Stimulated activated effector memory CD8-positive, alpha-beta T cell treated with anti-CD3 and anti-CD28 coated beads, Interleukin-12 subunit alpha, Interleukin-12 subunit beta, amount 100 ng/mL, for 72 hours (primary cell): ENCODE measurements around the gene SERPINA6.

Experiments
- ATAC-seq: fragments of 150-1000 bp; cut with Tn5 transposase; 2 replicates; pipeline ENCODE4 v1.10.0; 2021
- DNase-seq, 2 donors: peaks; one replicate each; pipeline ENCODE4 v3.0.0; 2021 to 2022; ENCODE audit warnings: low spot score in 2 of 2
- H3K27ac Mint-ChIP-seq: one replicate; pipeline ENCODE4 v1.8.0; 2022; ENCODE audit warnings: mild to moderate bottlenecking, mixed read lengths
- H3K36me3 Mint-ChIP-seq: one replicate; pipeline ENCODE4 v1.8.0; 2022; ENCODE audit warnings: mild to moderate bottlenecking, mixed read lengths
- H3K4me1 Mint-ChIP-seq: one replicate; pipeline ENCODE4 v1.8.0; 2022; ENCODE audit warnings: mixed read lengths
- H3K4me3 Mint-ChIP-seq: one replicate; pipeline ENCODE4 v1.8.0; 2022; ENCODE audit warnings: mild to moderate bottlenecking, mixed read lengths
- H3K9me3 Mint-ChIP-seq: one replicate; pipeline ENCODE4 v1.8.0; 2022; ENCODE audit warnings: mixed read lengths

Gene SERPINA6

GRCh38 chr14:94341656-94342333 is 18.7 kb upstream of the SERPINA6 start:
- ATAC-seq (no peak), DNase-seq (no peak)
- no peaks in the 10 kb centered on the region for H3K36me3 Mint-ChIP-seq
- peak overlapping the region; percentile 1 for H3K4me3 Mint-ChIP-seq
- peak overlapping the region; percentile 5 for H3K27ac Mint-ChIP-seq
- peaks cover 23% of the 10 kb centered on the region for H3K4me1 Mint-ChIP-seq
- peaks cover 6% of the 10 kb centered on the region for H3K9me3 Mint-ChIP-seq

GRCh38 chr14:94340533-94340932 is 17.4 kb upstream of the SERPINA6 start:
- no peak overlapping the region for H3K4me3 Mint-ChIP-seq
- DNase-seq (no peak), ATAC-seq (no peak)
- H3K9me3 Mint-ChIP-seq = peaks cover 6% of the 10 kb centered on the region
- H3K27ac Mint-ChIP-seq = no peak overlapping the region
- H3K36me3 Mint-ChIP-seq = no peaks in the 10 kb centered on the region
- H3K4me1 Mint-ChIP-seq = peaks cover 18% of the 10 kb centered on the region

DNA sequence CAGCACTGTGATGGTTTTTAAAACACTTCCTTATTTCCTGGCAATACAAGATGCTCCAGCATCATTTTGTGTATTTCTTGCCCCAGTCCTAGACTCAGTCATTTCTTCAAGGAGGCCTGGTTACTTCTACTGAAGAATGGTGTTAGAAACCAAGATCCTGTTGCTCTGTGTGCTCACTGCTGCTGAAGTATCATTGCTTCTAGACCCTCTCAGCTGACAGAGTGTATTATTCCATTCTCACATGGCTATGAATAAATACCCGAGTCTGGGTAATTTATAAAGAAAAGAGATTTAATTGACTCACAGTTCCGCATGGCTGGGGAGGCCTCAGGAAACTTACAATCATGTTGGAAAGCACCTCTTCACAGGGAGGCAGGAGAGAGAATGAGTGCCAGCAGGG is 14.9 kb upstream of the SERPINA6 start:
- no peak overlapping the region for H3K27ac Mint-ChIP-seq
- no peak for DNase-seq
- H3K4me1 Mint-ChIP-seq = peaks cover 18% of the 10 kb centered on the region
- no peaks in the 10 kb centered on the region for H3K36me3 Mint-ChIP-seq
- no peak overlapping the region for H3K4me3 Mint-ChIP-seq
- H3K9me3 Mint-ChIP-seq = peaks cover 6% of the 10 kb centered on the region
- no peak for ATAC-seq

GRCh38 chr14:94337274-94337673 is 14.1 kb upstream of the SERPINA6 start:
- ATAC-seq = peak; percentile 26
- Mint-ChIP-seq H3K4me3 (no peak overlapping the region), H3K27ac (no peak overlapping the region), H3K9me3 (peaks cover 6% of the 10 kb centered on the region), H3K4me1 (peaks cover 18% of the 10 kb centered on the region), H3K36me3 (no peaks in the 10 kb centered on the region)
- no peak for DNase-seq

- Mint-ChIP-seq H3K36me3 (no peaks in the 10 kb centered on the region), H3K4me3 (no peak overlapping the region), H3K4me1 (no peaks in the 10 kb centered on the region), H3K9me3 (no peaks in the 10 kb centered on the region), H3K27ac (no peak overlapping the region)
- ATAC-seq (no peak), DNase-seq (no peak)
Observed at GRCh38 chr14:94334872-94335271, 11.7 kb upstream of the SERPINA6 start.

DNA sequence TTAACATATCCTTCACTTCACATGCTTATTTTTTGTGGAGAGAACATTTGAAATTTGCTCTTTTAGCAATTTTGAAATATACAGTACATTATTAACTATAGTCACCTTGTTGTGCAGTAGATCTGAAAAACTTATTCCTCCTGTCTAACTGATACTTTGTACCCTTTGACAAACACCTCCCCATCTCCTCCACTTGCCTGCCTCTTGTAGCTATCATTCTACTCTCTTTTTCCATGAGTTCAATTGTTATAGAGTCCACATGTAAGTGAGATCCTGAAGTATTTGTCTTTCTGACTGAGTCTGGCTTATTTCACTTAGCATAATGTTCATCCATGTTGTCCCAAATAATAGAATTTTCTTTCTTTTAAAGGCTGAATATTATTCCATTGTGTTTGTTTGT is 9.5 kb upstream of the SERPINA6 start:
- no peak for ATAC-seq
- Mint-ChIP-seq H3K4me3 (no peak overlapping the region), H3K9me3 (no peaks in the 10 kb centered on the region), H3K4me1 (no peaks in the 10 kb centered on the region), H3K27ac (no peak overlapping the region), H3K36me3 (no peaks in the 10 kb centered on the region)
- DNase-seq = no peak

DNA sequence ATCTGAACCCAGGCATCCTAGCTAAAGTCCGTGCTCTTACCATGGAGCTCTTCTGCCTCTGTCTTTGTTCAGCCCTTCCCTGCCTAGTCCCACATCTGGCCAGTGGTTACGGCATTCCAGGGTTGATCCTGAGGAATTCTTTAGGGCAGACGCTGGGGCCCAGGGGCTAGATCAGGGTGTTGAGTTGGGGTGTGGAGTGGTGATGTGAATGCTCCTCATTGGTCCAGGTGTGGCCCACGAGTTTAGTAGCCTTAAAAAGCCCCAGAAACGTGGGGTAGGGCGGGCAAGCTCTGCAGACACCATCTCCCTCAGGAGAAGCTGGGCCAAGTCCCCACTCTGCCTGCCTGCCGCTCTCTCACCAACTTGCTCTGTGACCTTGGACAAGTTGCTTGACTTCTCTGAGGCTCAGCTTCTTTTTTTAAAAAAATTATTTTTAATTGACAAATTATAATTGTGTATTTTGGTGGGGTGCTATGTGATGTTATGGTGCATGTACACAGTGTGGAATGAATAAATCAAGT is 9.0 kb upstream of the SERPINA6 start:
- no peak overlapping the region for H3K27ac Mint-ChIP-seq
- no peaks in the 10 kb centered on the region for H3K9me3 Mint-ChIP-seq
- no peaks in the 10 kb centered on the region for H3K36me3 Mint-ChIP-seq
- ATAC-seq (no peak), DNase-seq (peak in 1 of 2 donors; percentile 37)
- H3K4me3 Mint-ChIP-seq = no peak overlapping the region
- H3K4me1 Mint-ChIP-seq = no peaks in the 10 kb centered on the region

- H3K4me3 Mint-ChIP-seq = no peak overlapping the region
- H3K9me3 Mint-ChIP-seq = no peaks in the 10 kb centered on the region
- H3K27ac Mint-ChIP-seq = no peak overlapping the region
- ATAC-seq (peak; percentile 26), DNase-seq (peak in 1 of 2 donors; percentile 41)
- no peaks in the 10 kb centered on the region for H3K36me3 Mint-ChIP-seq
- no peaks in the 10 kb centered on the region for H3K4me1 Mint-ChIP-seq
Observed at GRCh38 chr14:94331462-94331861, 8.3 kb upstream of the SERPINA6 start.

DNA sequence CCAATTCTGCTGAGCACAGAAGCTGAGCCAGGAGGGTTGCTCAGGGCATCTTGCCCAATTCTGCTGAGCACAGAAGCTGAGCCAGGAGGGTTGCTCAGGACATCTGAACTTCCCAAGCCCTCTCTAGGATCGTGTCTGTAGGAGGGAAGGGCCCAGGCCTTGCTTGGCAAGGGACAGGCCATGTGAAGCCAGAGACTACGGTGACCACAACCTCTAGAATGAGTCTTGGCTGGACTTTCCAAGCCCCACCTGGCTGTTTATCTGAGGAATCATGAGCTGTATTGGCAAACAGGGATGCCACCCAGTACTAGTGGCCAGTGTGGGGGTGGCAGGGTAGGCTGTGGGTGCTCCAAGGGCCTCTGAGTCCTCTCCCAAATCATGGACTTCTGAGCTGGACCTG is 7.7 kb upstream of the SERPINA6 start:
- H3K4me3 Mint-ChIP-seq = no peak overlapping the region
- DNase-seq = no peak
- H3K36me3 Mint-ChIP-seq = no peaks in the 10 kb centered on the region
- no peaks in the 10 kb centered on the region for H3K9me3 Mint-ChIP-seq
- H3K4me1 Mint-ChIP-seq = no peaks in the 10 kb centered on the region
- H3K27ac Mint-ChIP-seq = no peak overlapping the region
- ATAC-seq = no peak

DNA sequence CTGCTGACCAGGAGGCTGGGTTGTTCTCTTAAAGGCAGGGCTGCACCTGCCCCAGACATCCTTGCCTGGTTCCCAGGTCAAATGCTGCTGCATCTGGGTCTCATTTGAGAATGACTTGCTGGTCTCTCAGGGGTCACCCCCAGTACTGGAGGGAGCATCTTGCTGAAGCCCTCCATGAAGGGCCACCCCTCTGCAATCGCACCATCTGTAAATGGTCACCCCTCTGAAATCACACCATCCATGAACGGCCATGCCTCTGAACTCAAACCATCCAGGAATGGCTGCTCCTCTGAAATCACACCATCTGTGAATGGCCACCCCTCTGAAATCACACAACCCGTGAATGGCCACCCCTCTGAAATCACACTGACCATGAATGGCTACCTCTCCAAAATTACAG is 7.3 kb upstream of the SERPINA6 start:
- ATAC-seq (no peak), DNase-seq (peak in 1 of 2 donors; percentile 35)
- no peaks in the 10 kb centered on the region for H3K4me1 Mint-ChIP-seq
- H3K27ac Mint-ChIP-seq = no peak overlapping the region
- no peak overlapping the region for H3K4me3 Mint-ChIP-seq
- H3K9me3 Mint-ChIP-seq = no peaks in the 10 kb centered on the region
- no peaks in the 10 kb centered on the region for H3K36me3 Mint-ChIP-seq

- H3K4me3 Mint-ChIP-seq = no peak overlapping the region
- DNase-seq (no peak), ATAC-seq (no peak)
- no peaks in the 10 kb centered on the region for H3K36me3 Mint-ChIP-seq
- no peaks in the 10 kb centered on the region for H3K4me1 Mint-ChIP-seq
- H3K27ac Mint-ChIP-seq = no peak overlapping the region
- H3K9me3 Mint-ChIP-seq = no peaks in the 10 kb centered on the region
Observed at GRCh38 chr14:94329857-94330256, 6.7 kb upstream of the SERPINA6 start.

DNA sequence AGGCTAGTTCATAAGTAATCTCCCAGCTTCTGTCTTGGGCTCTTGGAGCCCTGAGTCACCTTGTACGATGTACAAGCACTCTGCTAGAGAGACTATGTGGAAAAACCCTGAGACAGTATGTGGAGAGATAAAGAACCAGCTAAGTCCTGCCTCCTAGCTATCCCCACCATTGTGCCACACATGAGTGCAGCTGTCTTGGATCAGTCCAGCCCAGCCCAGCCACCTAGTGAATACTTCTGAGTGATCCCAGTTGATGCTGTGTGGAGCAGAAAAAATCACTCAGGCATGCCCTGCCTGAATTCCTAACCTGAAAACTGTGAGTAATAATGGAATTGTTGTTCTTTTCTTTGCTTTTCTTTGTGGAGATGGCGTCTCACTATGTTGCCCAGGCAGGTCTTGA is 5.1 kb upstream of the SERPINA6 start:
- no peak overlapping the region for H3K4me3 Mint-ChIP-seq
- H3K36me3 Mint-ChIP-seq = no peaks in the 10 kb centered on the region
- ATAC-seq (peak; percentile 37), DNase-seq (peak in 1 of 2 donors; percentile 29)
- no peak overlapping the region for H3K27ac Mint-ChIP-seq
- H3K4me1 Mint-ChIP-seq = no peaks in the 10 kb centered on the region
- no peaks in the 10 kb centered on the region for H3K9me3 Mint-ChIP-seq

DNA sequence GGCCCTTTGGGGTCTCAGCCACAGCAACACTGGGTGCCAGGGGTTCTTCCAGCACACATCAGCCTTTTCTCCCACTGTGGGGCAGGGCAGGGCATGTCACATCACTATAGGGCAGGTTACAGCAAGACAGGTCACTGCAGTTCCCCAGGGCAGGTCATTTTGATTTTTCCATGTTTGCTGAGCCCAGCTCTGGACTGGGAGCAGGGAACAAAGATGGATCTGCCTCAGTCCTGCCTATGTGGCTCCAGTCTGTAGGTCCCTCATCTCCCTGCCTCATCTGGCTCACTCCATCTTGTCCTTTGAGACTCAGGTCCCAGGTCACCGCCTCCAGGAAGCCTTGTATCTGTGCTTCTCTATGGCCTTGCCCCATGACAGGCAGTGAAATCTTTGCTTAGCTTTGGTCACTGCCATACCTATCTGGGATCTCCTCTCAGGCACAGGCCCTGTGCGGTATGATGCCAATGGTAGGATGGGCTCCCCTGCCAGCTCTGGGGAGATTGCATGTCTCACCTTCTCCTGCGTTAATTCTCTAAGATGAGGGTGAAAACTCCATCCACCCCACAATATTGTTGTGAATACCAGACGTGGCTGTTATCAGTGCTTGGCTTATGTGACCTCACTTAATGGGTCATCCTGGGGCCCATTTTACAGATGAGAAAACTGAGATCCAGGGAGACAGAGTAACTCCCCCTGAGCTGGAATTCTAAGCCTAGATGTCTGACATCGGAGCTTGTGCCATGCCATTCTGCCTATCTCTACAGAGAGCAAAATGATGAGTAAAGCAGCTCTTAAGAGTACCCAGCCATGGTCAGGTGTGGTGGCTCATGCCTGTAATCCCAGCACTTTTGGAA is 1.5 kb downstream of the SERPINA6 start:
- Mint-ChIP-seq H3K36me3 (no peaks in the 10 kb centered on the region), H3K27ac (no peak overlapping the region), H3K9me3 (no peaks in the 10 kb centered on the region), H3K4me1 (no peaks in the 10 kb centered on the region), H3K4me3 (no peak overlapping the region)
- DNase-seq (no peak), ATAC-seq (peak; percentile 16)

DNA sequence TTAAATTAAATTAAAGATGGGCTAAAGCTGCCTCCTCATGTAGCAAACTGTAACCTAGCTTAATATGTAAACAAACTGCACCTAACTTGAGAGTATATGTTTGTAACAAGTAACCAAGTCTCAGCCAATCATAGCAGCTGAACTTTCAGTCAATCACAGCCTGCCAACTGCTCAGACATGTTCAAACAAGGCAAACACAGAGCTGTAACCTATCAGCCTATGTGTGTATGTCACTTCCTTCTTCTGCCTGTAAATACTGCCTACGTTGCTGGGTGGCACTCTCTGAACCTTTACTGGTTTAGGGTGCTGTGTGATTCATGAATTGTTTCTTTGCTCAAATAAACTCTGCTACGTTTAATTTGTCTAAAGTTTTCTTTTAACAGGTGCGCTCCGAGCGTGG is 2.9 kb downstream of the SERPINA6 start:
- no peaks in the 10 kb centered on the region for H3K36me3 Mint-ChIP-seq
- H3K4me1 Mint-ChIP-seq = no peaks in the 10 kb centered on the region
- H3K4me3 Mint-ChIP-seq = no peak overlapping the region
- DNase-seq (no peak), ATAC-seq (peak; percentile 43)
- H3K9me3 Mint-ChIP-seq = no peaks in the 10 kb centered on the region
- no peak overlapping the region for H3K27ac Mint-ChIP-seq

DNA sequence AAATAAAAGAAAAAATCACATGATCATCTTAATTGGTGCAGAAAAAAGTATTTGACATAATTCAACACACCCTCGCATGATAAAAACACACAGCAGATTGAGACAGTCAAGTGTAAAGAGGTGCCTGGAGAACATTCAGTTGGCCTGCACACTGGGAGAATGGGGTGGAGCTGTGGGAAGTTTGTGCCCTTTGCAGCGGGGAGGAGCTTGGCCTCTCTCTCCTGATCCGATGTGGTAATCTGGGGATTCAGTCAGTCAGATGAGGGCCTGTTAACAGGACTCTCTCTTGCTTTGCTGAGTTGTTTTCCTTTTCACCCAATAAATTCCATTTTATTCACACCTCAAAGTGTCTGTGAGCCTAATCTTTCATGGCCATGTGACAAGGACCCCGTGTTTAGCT is 5.9 kb downstream of the SERPINA6 start:
- H3K9me3 Mint-ChIP-seq = no peaks in the 10 kb centered on the region
- no peak for ATAC-seq
- H3K27ac Mint-ChIP-seq = no peak overlapping the region
- no peak overlapping the region for H3K4me3 Mint-ChIP-seq
- H3K36me3 Mint-ChIP-seq = no peaks in the 10 kb centered on the region
- no peak for DNase-seq
- H3K4me1 Mint-ChIP-seq = no peaks in the 10 kb centered on the region

- H3K36me3 Mint-ChIP-seq = no peaks in the 10 kb centered on the region
- H3K4me1 Mint-ChIP-seq = no peaks in the 10 kb centered on the region
- no peak overlapping the region for H3K27ac Mint-ChIP-seq
- ATAC-seq (no peak), DNase-seq (no peak)
- H3K4me3 Mint-ChIP-seq = no peak overlapping the region
- no peaks in the 10 kb centered on the region for H3K9me3 Mint-ChIP-seq
Observed at GRCh38 chr14:94316692-94317091, 6.4 kb downstream of the SERPINA6 start.
